ENCODE data around the gene MAML3. TPM values are rescaled to one million over a fixed set of nuclear protein-coding genes. Genes with fewer than 3 reads are reported as not detected.

The MAML3 gene
- total and polyA plus RNA-seq, 12 donors, result 1.1 to 4.6 (median 2.6) TPM

DNA sequence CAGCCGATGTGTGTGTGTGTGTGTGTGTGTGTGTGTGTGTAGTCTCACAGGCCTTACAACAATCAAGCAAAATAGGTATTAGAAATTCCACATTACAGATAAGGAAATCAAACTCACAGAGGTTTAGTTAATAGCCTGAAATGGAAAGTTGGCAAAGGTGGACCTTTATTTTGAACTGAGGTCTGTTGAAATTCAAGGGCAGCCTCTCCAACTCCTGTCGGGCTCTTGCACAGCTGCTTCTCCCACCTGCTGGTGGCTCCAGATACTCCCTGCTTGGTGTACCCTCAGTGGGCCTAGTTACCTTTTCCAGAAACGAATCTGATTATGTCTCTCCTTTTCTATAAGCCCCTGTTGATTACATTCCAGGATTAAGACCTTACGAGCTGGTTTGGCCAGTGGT is 292.5 kb downstream of the MAML3 start:
- H3K9me3 ChIP-seq, result no peaks in the 10 kb centered on the region
- H3K27ac ChIP-seq, result no peak overlapping the region
- no peak overlapping the region for H3K4me3 ChIP-seq
- peak in 1 of 2 donors; percentile 22 for DNase-seq
- H3K4me1 ChIP-seq, result peaks cover 0 to 9% (median under 1%) of the 10 kb centered on the region in 9 donors
- H3K27me3 ChIP-seq, result no peaks in the 10 kb centered on the region
- TF ChIP-seq, protein P1, sequence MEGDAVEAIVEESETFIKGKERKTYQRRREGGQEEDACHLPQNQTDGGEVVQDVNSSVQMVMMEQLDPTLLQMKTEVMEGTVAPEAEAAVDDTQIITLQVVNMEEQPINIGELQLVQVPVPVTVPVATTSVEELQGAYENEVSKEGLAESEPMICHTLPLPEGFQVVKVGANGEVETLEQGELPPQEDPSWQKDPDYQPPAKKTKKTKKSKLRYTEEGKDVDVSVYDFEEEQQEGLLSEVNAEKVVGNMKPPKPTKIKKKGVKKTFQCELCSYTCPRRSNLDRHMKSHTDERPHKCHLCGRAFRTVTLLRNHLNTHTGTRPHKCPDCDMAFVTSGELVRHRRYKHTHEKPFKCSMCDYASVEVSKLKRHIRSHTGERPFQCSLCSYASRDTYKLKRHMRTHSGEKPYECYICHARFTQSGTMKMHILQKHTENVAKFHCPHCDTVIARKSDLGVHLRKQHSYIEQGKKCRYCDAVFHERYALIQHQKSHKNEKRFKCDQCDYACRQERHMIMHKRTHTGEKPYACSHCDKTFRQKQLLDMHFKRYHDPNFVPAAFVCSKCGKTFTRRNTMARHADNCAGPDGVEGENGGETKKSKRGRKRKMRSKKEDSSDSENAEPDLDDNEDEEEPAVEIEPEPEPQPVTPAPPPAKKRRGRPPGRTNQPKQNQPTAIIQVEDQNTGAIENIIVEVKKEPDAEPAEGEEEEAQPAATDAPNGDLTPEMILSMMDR (IDR thresholded peaks at IDR 0.05), result peak in 5 of 9 donors; percentile 28 to 44 (median 40)
- peak in 6 of 8 donors; percentile 51 to 75 (median 67) for ATAC-seq
- intact Hi-C loops (cut with DNase I), result no loop called here
- WGBS, 2 donors, result 72 to 76% methylated on average over 4 of the region's 4 CpGs
- H3K36me3 ChIP-seq, result no peaks in the 10 kb centered on the region

DNA sequence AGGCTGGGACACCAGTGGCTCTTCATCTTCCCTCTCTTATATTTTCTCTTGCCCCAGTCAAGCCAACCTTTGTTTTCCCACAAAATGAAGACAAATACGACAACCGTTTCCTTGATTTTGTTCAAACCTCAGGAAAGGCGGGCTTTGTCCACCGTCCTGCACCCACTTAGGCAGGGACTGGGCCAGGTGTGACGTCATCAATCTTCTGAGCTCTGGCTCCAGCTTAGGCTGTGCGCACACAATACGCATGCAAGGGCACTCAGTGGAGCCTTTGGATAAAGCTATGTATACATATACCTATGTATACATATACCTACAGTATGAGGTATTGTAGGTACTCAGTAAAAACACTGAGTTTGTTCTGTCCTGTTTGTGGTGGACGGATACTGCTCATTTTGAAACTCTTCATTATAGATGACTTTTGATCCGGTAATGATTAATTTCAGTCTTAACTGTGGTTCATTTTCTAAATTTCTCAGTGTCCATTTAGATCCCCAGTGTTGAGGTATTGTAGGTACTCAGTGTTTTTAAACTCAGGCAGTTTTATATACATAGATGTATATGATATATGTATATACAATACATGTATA is 293.5 kb downstream of the MAML3 start:
- intact Hi-C loops (cut with DNase I), result no loop called here
- no peaks in the 10 kb centered on the region for H3K9me3 ChIP-seq

DNA sequence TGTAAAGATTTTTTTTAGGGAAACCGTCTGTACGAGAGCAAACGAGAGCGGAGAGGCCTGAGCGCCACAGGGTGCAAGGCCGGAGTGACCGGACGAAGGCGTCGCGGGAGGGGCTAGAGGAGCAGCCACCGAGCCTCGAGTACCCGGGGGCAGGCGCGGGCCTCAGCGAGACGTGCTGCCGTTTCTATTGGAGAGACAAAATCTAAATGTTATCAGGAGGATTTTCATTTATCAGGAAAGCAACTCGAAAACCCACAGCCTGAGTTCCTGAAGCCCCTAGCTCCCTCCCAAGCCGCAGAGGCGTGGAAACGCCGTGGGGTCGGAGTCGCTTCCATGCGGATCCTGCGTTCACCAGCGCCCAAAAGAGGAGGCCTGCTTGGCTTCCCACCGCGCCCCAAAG is 294.1 kb downstream of the MAML3 start:
- Histone ChIP-seq H3K4me3 (no peak overlapping the region), H3K27me3 (no peaks in the 10 kb centered on the region), H3K9me3 (no peaks in the 10 kb centered on the region), H3K36me3 (no peaks in the 10 kb centered on the region), H3K27ac (no peak overlapping the region), H3K4me1 (peaks cover 0 to 9% (median 4%) of the 10 kb centered on the region in 9 donors)
- TF ChIP-seq, protein P1 (IDR thresholded peaks at IDR 0.05), result no peak
- intact Hi-C loops (cut with DNase I), result loop anchor here in 1 of 10 donors (5.0 kb wide), 1 partner anchor 123 kb away; no protein-coding TSS in a partner anchor
- no peak for ATAC-seq
- no peak for DNase-seq
- WGBS, 2 donors, result 94% methylated on average over 31 of the region's 31 CpGs

More for the DNA sequence above, 293.5 kb downstream of the MAML3 start:
- 95 to 97% methylated on average over 9 of the region's 9 CpGs for WGBS, 2 donors
- Histone ChIP-seq H3K36me3 (no peaks in the 10 kb centered on the region), H3K4me3 (no peak overlapping the region), H3K27ac (no peak overlapping the region), H3K4me1 (peaks cover 0 to 9% (median 4%) of the 10 kb centered on the region in 9 donors), H3K27me3 (no peaks in the 10 kb centered on the region)
- TF ChIP-seq, protein P1 (IDR thresholded peaks at IDR 0.05), result no peak
- no peak for DNase-seq
- no peak for ATAC-seq

DNA sequence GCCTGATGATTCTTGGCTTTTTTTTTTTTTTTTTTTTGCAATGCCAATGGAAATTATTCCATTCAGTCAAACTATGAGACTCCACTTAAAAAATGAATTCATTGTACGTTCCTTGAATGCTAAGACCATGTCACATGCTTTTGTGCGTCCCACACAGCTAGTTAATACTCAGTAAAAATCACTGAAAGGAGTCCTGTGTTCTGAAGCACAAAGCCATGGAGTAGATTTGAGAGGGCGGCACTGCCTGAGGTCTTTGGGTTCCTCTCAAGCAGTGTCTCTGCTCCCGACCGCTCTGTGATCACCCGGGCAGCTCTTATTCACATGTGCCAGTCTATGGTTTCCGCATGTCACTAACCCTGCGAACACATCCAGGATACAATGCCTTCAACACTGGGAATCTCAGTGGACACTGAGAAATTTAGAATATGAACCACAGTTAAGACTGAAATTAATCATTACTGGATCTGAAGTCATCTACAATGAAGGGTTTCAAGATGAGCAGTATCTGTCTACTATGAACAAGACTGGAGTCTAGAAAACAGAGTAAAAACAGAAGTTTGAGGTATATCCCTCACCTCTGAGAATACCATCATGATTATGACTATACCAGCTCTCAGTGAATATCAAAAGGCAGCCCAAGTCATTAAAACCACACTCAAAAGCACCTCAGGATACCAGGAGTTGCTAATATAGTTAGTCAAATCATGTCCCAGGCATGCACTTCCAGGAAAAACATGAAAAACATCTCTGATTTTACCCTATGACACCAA is 295.4 kb downstream of the MAML3 start:
- no peak overlapping the region for H3K27ac ChIP-seq
- ATAC-seq, result no peak
- intact Hi-C loops (cut with DNase I), result loop anchor here in 1 of 10 donors (5.0 kb wide), 1 partner anchor 121 kb away; no protein-coding TSS in a partner anchor
- no peak for DNase-seq
- TF ChIP-seq, protein P1 (IDR thresholded peaks at IDR 0.05), result no peak
- H3K36me3 ChIP-seq, result no peaks in the 10 kb centered on the region
- no peak overlapping the region for H3K4me3 ChIP-seq
- H3K9me3 ChIP-seq, result no peaks in the 10 kb centered on the region
- 97% methylated on average over 8 of the region's 8 CpGs for WGBS, 2 donors
- no peaks in the 10 kb centered on the region for H3K27me3 ChIP-seq
- peaks cover 0 to 9% (median 4%) of the 10 kb centered on the region in 9 donors for H3K4me1 ChIP-seq

All from heart right ventricle (tissue), 16 donors.